Liver (tissue), 9 donors: ENCODE data around the gene NDUFV2. TPM values are rescaled to one million over a fixed set of nuclear protein-coding genes. Genes with fewer than 3 reads are reported as not detected.
A peak's percentile ranks its signal among the peaks of the same experiment; 100 is the strongest.

Experiments used
- DNase-seq: peaks from one replicate; pipeline ENCODE4 v3.0.0-alpha.2; 2017; ENCODE audit warnings: low spot score
- H3K27ac ChIP-seq, 2 donors: one replicate each; pipeline ENCODE4 v1.7.0; 2013; ENCODE audit warnings: inconsistent platforms in 2 of 2, low read length in 2 of 2, control low read depth in 1 of 2, low read depth in 1 of 2, mild to moderate bottlenecking in 1 of 2
- H3K27me3 ChIP-seq, 4 donors: one replicate each; pipeline versions ENCODE4 v1.6.1 to v1.7.0; 2013; ENCODE audit warnings: low read length in 3 of 4, inconsistent platforms in 1 of 4, mild to moderate bottlenecking in 1 of 4, moderate library complexity in 1 of 4; ENCODE audit not compliant: control insufficient read depth in 4 of 4, insufficient read depth in 4 of 4
- H3K36me3 ChIP-seq, 4 donors: one replicate each; pipeline versions ENCODE4 v1.6.1 to v1.7.0; 2013; ENCODE audit warnings: low read length in 3 of 4, mild to moderate bottlenecking in 3 of 4, low read depth in 1 of 4, moderate library complexity in 1 of 4; ENCODE audit not compliant: control insufficient read depth in 4 of 4, insufficient read depth in 3 of 4
- H3K4me1 ChIP-seq, 4 donors: one replicate each; pipeline versions ENCODE4 v1.6.1 to v1.7.0; 2013; ENCODE audit warnings: low read length in 3 of 4, mild to moderate bottlenecking in 3 of 4, moderate library complexity in 1 of 4; ENCODE audit not compliant: control insufficient read depth in 4 of 4, insufficient read depth in 4 of 4
- H3K4me3 ChIP-seq, 3 donors: one replicate each; pipeline versions ENCODE4 v1.6.1 to v1.7.0; 2013; ENCODE audit warnings: low read length in 3 of 3, control low read depth in 1 of 3, low read depth in 1 of 3, mild to moderate bottlenecking in 1 of 3
- H3K9ac ChIP-seq, 2 donors: one replicate each; pipeline ENCODE4 v1.7.0; 2013; ENCODE audit warnings: low read length in 2 of 2, mild to moderate bottlenecking in 2 of 2, moderate library complexity in 2 of 2, control low read depth in 1 of 2, low read depth in 1 of 2
- H3K9me3 ChIP-seq, 4 donors: one replicate each; pipeline versions ENCODE4 v1.6.1 to v1.7.0; 2013; ENCODE audit warnings: low read length in 3 of 4; ENCODE audit not compliant: control insufficient read depth in 4 of 4
- ATF3 ChIP-seq: IDR thresholded peaks from 2 replicates; pipeline ENCODE4 v1.6.1; 2016; ENCODE audit warnings: antibody characterized with exemption
- EGR1 ChIP-seq, 2 donors: IDR thresholded peaks; 2 replicates each; pipeline ENCODE4 v1.6.1; 2016 to 2018; ENCODE audit warnings: antibody characterized with exemption in 2 of 2, low read depth in 2 of 2
- HNF4A ChIP-seq, 2 donors: conservative IDR thresholded peaks; 2 replicates each; pipeline ENCODE4 v1.6.1; 2016; ENCODE audit warnings: antibody characterized with exemption in 2 of 2, mild to moderate bottlenecking in 2 of 2
- JUND ChIP-seq, 2 donors: IDR thresholded peaks; 2 replicates each; pipeline ENCODE4 v1.6.1; 2016; ENCODE audit warnings: antibody characterized with exemption in 2 of 2
- MAX ChIP-seq: IDR thresholded peaks from 2 replicates; pipeline ENCODE4 v1.6.1; 2016; ENCODE audit warnings: antibody characterized with exemption
- NR2F2 ChIP-seq: IDR thresholded peaks from 2 replicates; pipeline ENCODE4 v1.6.1; 2016; ENCODE audit warnings: antibody characterized with exemption
- RAD21 ChIP-seq, 2 donors: IDR thresholded peaks; 2 replicates each; pipeline ENCODE4 v1.6.1; 2016; ENCODE audit warnings: antibody characterized with exemption in 2 of 2, mild to moderate bottlenecking in 2 of 2
- REST ChIP-seq: IDR thresholded peaks from 2 replicates; pipeline ENCODE4 v1.6.1; 2016; ENCODE audit warnings: antibody characterized with exemption, mild to moderate bottlenecking
- RXRA ChIP-seq, 2 donors: IDR thresholded peaks; 2 replicates each; pipeline ENCODE4 v1.6.1; 2017 to 2018; ENCODE audit warnings: antibody characterized with exemption in 2 of 2, mild to moderate bottlenecking in 1 of 2
- SP1 ChIP-seq: IDR thresholded peaks from 2 replicates; pipeline ENCODE4 v1.6.1; 2018; ENCODE audit warnings: antibody characterized with exemption, mild to moderate bottlenecking
- YY1 ChIP-seq: IDR thresholded peaks from 2 replicates; pipeline ENCODE4 v1.6.1; 2016; ENCODE audit warnings: antibody characterized with exemption, mild to moderate bottlenecking
- ZBTB33 ChIP-seq: IDR thresholded peaks from 2 replicates; pipeline ENCODE4 v1.6.1; 2016; ENCODE audit warnings: antibody characterized with exemption
- WGBS: extraction: QIAGEN DNeasy Blood & Tissue Kit; methylation state at CpG from one replicate; pipeline ENCODE4 v1.1.7; 2013; 5-methylcytosine and 5-hydroxymethylcytosine counted together
- polyA plus RNA-seq, 2 donors: library from polyadenylated mRNA; stranded (reverse) in 1 of 2; unstranded in 1 of 2; fragments of 200-250 nt in 1 of 2; fragments of >200 nt in 1 of 2; fragmentation: Nextera tagmentation in 1 of 2; extraction: Ambion mirVana in 1 of 2; gene quantifications; one replicate each; pipeline versions ENCODE4 v1.2.1 to v1.2.3, GENCODE V29; 2013 to 2015
- total RNA-seq, 2 donors: library from RNA; depleted of rRNA; stranded (reverse); fragments of >200 nt; gene quantifications; one replicate each; pipeline ENCODE4 v1.2.3, GENCODE V29; 2014
- donor health status: healthy.
- donor health status: healthy.
- donor health status: healthy.
- donor health status: healthy.
- donor health status: healthy.

NDUFV2 gene
- total RNA-seq (100 to 1,000 TPM in 1 of 2 donors, 10 to 100 TPM in 1; 74.5 to 170 TPM), polyA plus RNA-seq (100 to 1,000 TPM; 201 to 415 TPM)

- peak within 1 kb of the TSS; percentile 95 to 99 for H3K27ac ChIP-seq
- no peaks in the 10 kb centered on the region for H3K9me3 ChIP-seq
- H3K9ac ChIP-seq, result peak within 1 kb of the TSS; percentile 99 to 100
- peak within 1 kb of the TSS; percentile 61 to 98 (median 94) for H3K4me3 ChIP-seq
- H3K4me1 ChIP-seq, result peaks cover 8 to 40% (median 24%) of the 10 kb centered on the region in 4 donors
- H3K27me3 ChIP-seq, result no peaks in the 10 kb centered on the region
- 6% methylated on average over 64 of the region's 64 CpGs for WGBS
- DNase-seq, result peak; percentile 98
- H3K36me3 ChIP-seq, result no peaks in the 10 kb centered on the region
- TF ChIP-seq REST (no peak), EGR1 (IDR thresholded peaks at IDR 0.05; ENCODE audit: low read depth in 2 of 2) (peak in 1 of 2 donors; percentile 20), ZBTB33 (no peak), RXRA (IDR thresholded peaks at IDR 0.05) (peak in 1 of 2 donors; percentile 21), YY1 (peak; percentile 94), SP1 (peak; percentile 48), RAD21 (IDR thresholded peaks at IDR 0.05) (peak in 1 of 2 donors; percentile 32), HNF4A (conservative IDR thresholded peaks at IDR 0.05) (no peak)
These were observed at the start of gene NDUFV2 for GRCh38 chr18:9102508-9103375. TSS of gene NDUFV2 (plus strand) at chr18:9102699. CDS start at chr18:9102744, 45 bp downstream.

GRCh38 chr18:9053814-9054213 is 48.7 kb upstream of the NDUFV2 start:
- no peaks in the 10 kb centered on the region for H3K36me3 ChIP-seq
- 97% methylated on average over 1 of the region's 1 CpG for WGBS
- TF ChIP-seq HNF4A (conservative IDR thresholded peaks at IDR 0.05) (no peak), JUND (IDR thresholded peaks at IDR 0.05) (no peak), MAX (no peak), ZBTB33 (no peak), REST (no peak), NR2F2 (no peak), ATF3 (no peak), RXRA (IDR thresholded peaks at IDR 0.05) (no peak)
- H3K4me3 ChIP-seq, result no peak overlapping the region
- H3K4me1 ChIP-seq, result peaks cover 0 to 6% (median 5%) of the 10 kb centered on the region in 4 donors
- H3K27me3 ChIP-seq, result no peaks in the 10 kb centered on the region
- H3K27ac ChIP-seq, result no peak overlapping the region
- DNase-seq, result no peak
- peaks cover 0 to 6% (median 0%) of the 10 kb centered on the region in 4 donors for H3K9me3 ChIP-seq
- no peak overlapping the region for H3K9ac ChIP-seq
